Activated naive CD4-positive, alpha-beta T cell treated with anti-CD3 and anti-CD28 coated beads, Interleukin-2, amount 50 U/mL, for 16 hours (primary cell): ENCODE results near the gene IGSF3.
"Not testable (repeated sequence)": the region's sequence is repeated elsewhere in the genome, so short reads cannot be mapped to it uniquely, and the experiment has no call there.

Experiments
- DNase-seq: peaks from one replicate; pipeline ENCODE4 v3.0.0-alpha.2; 2020

IGSF3 gene

DNA sequence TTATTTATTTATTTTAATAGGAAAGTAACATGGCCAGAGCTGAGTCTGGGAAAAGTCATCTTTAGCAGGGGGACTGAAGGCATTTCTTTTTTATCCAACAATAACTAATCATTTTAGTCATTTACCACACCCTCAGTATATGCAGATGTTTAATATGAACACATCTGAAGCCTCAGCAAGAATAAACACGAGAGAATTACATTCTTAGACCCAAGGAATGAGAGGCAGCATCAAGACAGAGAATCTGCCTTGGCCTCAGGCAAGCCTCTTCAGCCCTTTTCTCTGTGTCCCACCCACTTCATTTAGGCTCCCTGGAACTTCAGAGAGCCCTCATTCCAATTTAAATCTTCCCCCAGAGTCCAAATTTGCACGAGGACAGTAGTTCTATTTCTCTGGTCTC, 17.0 kb upstream of the IGSF3 start:
- DNase-seq: no peak

DNA sequence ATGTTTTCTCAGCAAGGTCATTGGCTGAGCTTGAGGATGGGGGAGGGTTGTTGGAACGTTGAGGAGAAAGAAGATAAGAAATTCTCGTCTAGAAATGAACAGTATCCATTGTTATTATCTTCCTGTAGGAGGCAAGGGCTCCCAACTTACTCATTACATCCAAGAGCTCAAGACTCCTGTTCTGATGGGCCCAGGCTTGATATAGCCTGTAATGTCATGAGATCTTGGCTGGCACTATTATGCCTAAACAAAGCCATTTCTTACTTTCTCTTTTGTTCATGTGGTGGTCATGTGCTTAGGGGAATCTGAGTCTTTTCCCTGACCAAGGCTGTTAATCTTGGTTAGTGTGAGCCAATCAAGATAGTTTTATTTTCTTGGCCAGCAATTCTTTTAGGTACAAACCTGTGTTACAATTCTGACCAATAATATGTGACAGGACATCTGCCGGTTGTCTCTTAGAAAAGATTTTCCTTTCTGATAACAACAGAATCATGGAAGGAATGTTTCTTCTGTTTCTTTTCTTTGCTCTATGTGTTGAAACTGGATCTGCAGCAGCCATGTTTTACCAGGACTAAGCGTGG, 15.2 kb upstream of the IGSF3 start:
- DNase-seq: no peak

DNA sequence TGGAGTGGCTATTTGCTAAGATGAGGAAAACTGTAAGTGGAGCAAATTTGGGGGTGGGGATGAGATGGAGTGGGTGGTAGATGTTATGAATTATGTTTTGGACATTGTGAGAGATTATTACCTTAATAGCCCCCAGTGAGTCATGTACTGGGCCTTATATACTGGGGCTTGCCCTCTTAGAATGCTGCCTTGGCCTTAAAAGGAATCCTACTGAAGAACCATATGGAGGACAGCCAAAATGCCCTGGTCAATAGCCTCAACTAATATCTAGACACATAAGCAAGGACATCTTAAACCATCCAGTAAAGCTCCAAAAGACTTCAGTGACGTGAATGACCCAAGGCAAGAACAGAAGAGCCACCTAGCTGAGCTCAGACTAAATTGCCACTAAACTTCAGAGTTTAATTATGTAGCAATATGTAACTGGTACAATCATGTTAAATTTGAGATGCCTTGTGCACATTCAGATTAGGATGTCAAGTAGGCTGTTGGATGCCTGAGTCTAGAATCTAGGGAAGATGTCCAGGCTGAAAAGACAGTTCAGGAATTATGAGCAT, 13.9 kb upstream of the IGSF3 start:
- DNase-seq: no peak

DNA sequence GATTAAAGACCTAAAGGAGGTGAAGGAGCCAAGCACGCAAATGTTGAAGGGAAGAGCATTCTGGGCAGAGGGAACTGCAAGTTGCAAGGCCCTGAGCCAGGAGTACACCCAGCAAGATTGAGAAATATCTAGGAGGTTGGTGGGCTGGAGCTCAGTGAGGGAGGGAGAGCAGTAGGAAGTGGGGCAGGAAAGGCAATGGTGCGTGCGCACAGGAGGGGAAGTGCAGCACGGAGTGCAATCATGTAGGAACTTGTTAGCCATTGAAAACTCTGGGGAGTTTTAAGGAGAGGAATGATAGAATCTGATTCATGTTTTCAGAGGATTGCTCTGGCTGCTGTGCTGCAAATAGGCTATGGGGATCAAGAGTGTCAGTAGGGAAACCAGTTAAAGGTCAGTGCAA, 13.2 kb upstream of the IGSF3 start:
- no peak for DNase-seq

DNA sequence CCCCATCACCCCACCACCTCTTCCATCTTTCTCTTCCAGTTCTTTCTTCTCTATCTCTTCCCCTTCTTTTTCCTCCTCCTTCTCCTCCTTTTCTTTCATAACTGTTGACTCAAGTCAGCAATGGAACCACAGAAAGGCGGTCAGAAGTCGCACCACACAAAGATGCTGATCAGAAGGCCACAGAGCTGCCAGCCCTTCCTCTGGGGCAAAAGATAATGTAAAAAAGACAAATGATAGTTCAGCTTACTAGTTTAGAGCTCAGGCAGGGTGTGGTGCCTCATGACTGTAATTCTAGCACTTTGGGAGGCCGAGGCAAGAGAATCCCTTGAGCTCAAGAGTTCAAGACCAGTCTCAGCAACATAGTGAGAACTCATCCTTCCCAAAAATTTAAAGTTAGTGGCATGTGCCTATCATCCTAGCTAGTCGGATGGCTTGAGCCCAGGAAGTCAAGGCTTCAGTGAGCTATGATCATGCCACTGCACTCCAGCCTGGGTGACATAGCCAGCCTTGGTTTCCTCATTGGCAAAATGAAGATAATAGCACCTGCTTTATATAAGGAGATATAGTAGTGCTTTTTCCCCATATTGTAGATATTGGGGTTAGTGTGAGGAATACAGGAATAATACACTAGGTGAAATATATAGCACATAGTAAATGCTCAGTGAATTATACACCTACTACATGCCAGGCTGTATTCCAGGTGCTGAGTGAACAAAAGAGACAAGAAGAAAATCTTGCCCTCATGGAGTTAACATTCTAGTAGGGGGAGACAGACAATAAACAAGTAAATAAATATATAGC, 12.5 kb upstream of the IGSF3 start:
- DNase-seq: no peak

DNA sequence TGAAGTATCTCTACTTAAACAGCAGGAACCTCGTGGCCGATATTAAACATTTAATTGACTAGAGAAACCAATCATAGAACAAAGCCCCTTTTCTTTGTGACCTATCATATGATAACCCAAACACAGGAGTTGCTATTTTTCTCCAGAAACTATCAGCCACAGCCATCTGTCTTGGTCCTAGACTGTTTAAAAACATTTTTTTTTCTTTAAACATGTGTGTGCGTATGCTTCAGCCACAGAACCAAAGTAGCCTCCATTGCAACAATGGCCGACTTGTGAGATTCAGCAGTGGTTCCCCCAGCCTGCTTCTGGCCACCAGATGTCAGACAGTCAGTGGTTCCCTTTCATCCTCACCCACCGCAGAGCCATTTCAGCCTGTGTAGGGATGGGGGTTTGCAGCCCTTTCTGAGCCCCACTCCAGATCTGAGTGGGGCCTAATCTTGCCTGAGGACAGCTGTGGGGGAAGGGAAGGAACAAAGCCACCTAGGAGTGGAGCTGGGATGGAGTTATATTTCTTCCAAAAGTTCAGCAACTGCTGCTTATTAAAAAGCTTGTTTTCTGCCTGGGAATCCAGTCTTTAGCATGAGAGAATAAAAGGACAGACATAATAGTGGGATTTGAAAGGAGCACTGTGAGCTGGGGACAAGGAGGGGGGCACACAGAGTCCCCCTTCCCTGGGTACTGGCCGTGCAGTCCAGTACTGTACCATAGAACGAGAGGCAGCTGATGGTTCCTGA, 11.7 kb upstream of the IGSF3 start:
- DNase-seq: no peak

DNA sequence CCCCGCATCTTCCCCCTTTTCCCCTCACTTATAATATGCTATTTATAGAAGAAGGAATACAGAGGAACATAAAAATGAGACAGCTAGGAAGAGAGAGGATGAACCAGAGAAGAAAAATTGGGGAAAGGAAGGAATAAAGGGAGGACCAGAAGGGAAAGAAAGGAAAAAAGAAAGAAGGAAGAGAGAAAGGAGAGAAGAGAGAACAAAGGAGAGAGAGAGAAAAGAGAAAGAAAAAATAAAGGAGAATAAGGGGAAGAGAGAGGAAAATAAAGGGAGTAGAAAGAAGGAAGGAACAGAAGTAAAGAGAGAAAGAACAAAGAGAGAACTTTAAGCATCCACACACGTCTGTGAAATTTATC, 11.2 kb upstream of the IGSF3 start:
- no peak for DNase-seq

GRCh38 chr1:116677474-116678062, 10.0 kb upstream of the IGSF3 start:
- no peak for DNase-seq

- DNase-seq: no peak
Measured at GRCh38 chr1:116676291-116676690, 8.8 kb upstream of the IGSF3 start.

DNA sequence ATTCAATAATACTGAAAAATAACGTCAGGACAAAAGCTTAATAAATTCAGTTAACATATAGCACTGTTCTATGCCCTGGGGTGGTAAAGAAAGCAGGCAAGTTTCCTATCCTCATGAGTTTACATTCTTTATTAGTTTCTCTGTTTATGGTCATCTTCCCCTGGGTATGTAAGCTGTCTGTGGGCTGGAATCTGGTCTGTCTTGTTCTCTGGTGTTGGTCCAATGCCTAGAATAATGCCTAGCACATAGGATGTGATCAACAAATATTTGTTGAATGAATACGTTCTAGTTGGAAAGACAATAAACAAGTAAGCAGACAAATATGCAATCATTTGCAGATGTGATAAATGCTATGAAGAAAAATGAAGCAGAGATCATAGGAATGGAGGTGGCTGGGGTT, 7.2 kb upstream of the IGSF3 start:
- no peak for DNase-seq

DNA sequence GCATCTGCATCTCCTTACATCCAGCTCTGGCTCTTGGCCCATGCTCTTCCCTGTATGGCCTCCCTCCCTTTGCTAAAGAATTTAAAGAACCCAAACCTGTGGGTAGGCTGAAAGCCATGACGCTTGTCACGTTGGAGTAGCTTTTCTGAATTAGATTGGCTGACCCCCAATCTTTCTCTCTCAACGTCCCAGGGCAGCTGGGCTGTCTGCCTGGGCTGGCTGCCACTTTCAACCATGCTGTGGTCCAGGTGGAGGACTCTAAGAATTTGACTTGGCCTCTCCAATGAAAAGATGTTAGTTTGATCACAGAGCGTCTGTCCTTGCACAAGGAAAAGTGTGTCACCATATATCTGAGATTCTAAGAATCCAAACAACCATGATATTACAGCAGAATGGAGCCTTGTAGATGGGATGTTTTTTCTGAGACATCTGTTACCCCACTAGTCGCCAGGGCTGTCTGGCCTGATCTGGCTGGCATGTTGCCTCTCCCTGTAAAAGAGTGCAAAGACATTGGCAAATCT, 6.5 kb upstream of the IGSF3 start:
- DNase-seq: no peak

DNA sequence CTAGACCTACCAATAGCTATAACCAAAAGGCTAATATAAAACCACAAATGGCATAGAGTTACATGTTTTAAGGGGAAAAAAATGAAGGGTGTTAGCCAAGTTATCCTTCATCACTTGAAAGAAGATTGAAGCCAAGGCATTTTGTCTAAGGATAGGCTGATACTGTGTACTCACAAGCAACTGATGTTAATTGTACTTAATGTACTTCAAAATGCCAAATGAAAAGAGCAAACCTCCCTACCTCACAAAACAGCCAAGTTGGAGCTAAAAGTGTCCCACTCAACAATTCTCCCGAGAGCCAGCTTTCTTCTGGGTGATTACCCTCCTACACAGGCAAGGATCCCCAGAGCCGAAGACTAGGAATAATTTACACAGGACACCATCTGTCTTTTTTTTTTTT, 4.4 kb upstream of the IGSF3 start:
- DNase-seq: no peak

GRCh38 chr1:116671072-116671760, 3.7 kb upstream of the IGSF3 start:
- no peak for DNase-seq

DNA sequence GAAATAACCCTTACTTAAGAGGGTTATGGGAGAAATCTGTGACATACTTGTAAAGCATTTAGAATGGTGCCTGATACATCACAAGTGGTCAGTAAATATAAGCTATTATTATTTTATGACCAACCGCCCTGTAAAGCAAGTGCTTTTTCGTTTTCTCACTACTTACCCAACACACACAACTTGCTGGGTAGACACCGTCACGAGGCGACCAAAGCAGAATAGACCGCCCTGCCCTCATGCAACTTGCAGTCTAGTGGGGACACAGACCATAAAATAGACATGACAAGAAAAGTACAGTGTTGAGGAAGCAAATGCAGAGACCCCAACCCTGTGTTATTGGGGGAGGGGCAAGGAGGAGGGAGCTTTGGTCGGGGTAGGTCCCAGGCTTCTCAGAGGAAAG, 744 bp upstream of the IGSF3 start:
- DNase-seq: no peak

GRCh38 chr1:116667078-116667574, 407 bp downstream of the IGSF3 start:
- no peak for DNase-seq

DNA sequence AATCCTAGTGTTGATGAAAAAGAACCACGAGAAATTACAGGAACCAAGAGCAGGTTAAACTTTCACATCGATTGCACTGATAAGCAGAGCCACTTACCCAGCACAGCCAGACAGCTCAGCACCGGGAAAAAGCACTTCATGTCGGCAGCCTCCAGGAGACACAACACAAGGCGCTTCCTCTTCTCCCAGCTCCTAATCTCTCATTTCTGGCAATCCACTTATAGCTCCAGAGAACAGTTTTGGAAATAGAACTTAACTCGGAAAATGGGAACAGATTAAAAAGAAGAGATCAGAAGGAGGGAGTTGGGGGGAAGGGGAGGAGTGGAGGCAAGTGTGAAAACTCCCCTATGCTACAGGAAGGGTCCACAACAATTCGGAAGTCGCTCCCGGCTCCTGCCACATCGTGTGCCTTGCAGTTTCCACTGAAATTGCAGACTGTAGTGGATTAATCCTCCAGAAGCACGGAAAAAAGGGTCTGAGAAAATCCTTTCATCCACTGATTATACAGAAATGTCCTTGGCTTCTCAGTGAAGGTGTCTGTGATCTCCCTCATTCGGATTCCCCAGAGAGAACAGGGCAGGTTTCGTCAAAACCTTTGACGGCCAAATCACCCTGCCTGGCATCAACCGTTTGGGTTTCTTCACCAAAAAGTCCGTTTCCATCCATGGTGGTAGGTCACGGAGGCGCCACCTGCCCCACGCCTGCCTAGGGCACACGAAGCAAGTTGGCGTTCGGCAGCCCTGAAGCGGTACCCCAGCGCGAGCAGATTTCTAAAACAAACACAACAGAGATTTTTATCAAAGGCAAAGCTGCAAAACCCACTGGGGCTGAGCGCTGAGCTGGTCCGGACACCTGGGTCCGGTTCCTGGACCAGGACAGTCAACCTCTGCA, 1.1 kb downstream of the IGSF3 start:
- DNase-seq: no peak

- no peak for DNase-seq
Measured at GRCh38 chr1:116664978-116665371, 2.6 kb downstream of the IGSF3 start.

DNA sequence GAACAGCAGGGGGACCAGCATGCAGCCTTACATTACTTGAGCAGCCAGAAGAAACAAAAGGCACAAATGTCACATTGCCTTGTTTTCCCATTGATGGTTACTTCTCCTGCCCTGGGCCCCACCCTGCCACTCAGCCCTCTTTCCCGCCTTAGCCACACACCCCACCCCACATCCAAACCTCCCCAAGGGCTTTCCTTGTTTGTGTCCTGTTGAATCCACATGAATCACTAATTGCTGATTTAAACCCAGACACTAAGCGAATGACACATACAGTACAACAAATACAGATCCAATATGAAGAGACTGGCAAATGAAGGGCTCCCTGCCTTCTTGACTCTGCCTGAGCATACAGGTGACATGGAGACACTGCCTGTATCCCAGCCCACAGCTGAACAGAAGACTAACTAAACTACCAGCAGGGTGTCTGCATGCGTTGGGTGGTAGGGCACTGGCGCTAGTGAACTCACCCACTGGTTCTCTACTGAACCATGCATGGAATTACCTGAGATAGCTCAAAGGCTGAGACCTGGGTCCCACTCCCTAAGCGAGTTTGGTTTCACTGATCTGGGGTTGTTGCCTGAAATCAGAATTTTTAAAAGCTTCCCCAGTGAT, 3.1 kb downstream of the IGSF3 start:
- no peak for DNase-seq

DNA sequence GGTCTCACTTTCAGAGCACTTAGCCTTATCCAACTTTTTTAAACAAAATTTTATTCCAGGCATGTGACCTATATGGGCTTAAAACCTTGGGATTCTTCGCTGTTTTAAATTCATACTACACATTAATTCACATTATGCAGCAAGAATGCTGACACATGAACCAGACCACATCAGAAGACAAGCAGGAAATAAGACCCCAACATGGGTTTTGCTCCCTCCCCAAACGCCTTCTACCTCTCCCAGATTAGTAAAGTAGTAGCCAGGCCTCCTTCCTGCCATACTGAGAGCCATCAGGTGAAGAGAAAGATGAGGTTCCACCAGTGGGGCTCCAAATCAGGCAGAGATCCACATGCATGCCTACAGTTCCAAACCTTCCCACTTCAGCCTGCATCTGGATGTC, 3.7 kb downstream of the IGSF3 start:
- DNase-seq: no peak

DNA sequence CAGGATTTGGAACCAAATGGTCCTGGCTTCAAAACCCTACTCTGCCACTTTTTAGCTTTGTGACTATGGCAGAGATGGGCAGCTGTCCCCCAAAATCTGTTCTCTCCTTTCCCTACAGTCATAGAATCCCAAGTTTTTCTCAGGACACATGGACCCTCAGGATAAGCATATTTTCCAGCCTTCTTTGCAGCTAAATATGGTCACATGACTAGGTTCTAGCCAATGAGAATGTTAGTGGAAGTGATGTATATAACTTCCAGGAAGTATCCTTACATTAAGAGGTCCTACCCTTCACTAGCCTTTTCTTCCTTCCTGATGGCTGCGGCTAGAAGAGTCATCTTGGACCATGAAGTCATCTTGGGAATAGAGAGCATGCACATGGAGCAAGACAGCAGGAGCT, 5.9 kb downstream of the IGSF3 start:
- no peak for DNase-seq

DNA sequence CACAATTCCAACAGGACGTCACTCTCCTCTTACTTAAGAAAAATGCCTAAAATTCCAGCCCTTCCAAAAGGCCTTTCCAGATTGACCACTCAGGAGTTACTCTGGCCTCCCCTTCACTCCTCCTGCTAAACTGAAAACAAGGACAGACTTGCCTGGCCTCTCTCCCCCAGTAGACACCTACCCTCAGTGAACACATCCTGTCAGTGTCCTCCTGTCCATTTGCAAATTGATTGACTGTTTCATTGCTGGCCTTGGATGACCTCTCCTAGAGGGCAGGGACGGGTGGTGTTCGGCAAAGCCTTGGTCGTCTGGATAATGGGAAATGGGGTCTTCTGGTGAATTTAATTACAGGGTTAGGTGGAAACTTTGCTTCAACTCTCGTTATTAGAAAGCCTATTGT, 8.9 kb downstream of the IGSF3 start:
- not testable (repeated sequence) for DNase-seq
